GM18858 (cell line): Measurements from ENCODE around the gene SPATA45.
"Not testable (repeated sequence)": the region's sequence is repeated elsewhere in the genome, so short reads cannot be mapped to it uniquely, and the experiment has no call there.

ENCODE experiments used
- ATAC-seq: cut with Tn5 transposase; IDR thresholded peaks from one replicate; pipeline ENCODE4 v1.9.1; 2021; ENCODE audit not compliant: unreplicated experiment

The SPATA45 gene

GRCh38 chr1:212847549-212847948, at the start of gene SPATA45:
SPATA45 (minus strand) TSS chr1:212847649; CDS start chr1:212836149, 11,500 bp downstream.
- no peak for ATAC-seq

GRCh38 chr1:212892108-212892507, 44.7 kb upstream of the SPATA45 start:
- ATAC-seq, result no peak

- no peak for ATAC-seq
Measured at GRCh38 chr1:212884592-212884991, 37.1 kb upstream of the SPATA45 start.

- no peak for ATAC-seq
Measured at GRCh38 chr1:212879947-212880690, 32.7 kb upstream of the SPATA45 start.

GRCh38 chr1:212878418-212878817, 31.0 kb upstream of the SPATA45 start:
- ATAC-seq, result no peak

- no peak for ATAC-seq
Measured at GRCh38 chr1:212873518-212873917, 26.1 kb upstream of the SPATA45 start.

GRCh38 chr1:212871976-212872375, 24.5 kb upstream of the SPATA45 start:
- no peak for ATAC-seq

- ATAC-seq, result no peak
Measured at GRCh38 chr1:212867192-212867591, 19.7 kb upstream of the SPATA45 start.

- no peak for ATAC-seq
Measured at GRCh38 chr1:212864201-212864600, 16.8 kb upstream of the SPATA45 start.

GRCh38 chr1:212863345-212863744, 15.9 kb upstream of the SPATA45 start:
- not testable (repeated sequence) for ATAC-seq

GRCh38 chr1:212862111-212862690, 14.8 kb upstream of the SPATA45 start:
- no peak for ATAC-seq

- no peak for ATAC-seq
Measured at GRCh38 chr1:212860713-212861581, 13.5 kb upstream of the SPATA45 start.

- no peak for ATAC-seq
Measured at GRCh38 chr1:212858461-212859265, 11.2 kb upstream of the SPATA45 start.

GRCh38 chr1:212857992-212858460, 10.6 kb upstream of the SPATA45 start, which contains the start of gene FLVCR1:
FLVCR1 (plus strand) TSS chr1:212858275; CDS start chr1:212858453, 178 bp downstream.
- peak; percentile 91 for ATAC-seq

- no peak for ATAC-seq
Measured at GRCh38 chr1:212856755-212857154, 9.3 kb upstream of the SPATA45 start.

- no peak for ATAC-seq
Measured at GRCh38 chr1:212853658-212854057, 6.2 kb upstream of the SPATA45 start.

GRCh38 chr1:212852105-212852688, 4.7 kb upstream of the SPATA45 start:
- ATAC-seq, result no peak

GRCh38 chr1:212844521-212844920, 2.9 kb downstream of the SPATA45 start:
- not testable (repeated sequence) for ATAC-seq

GRCh38 chr1:212838145-212838544, 9.3 kb downstream of the SPATA45 start:
- no peak for ATAC-seq
